Vagina (tissue), 2 donors: ENCODE results near the gene SMIM31. TPM values are rescaled to one million over a fixed set of nuclear protein-coding genes. Genes with fewer than 3 reads are reported as not detected.

Experiments used
- DNase-seq, 2 donors: peaks; one replicate each; pipeline ENCODE4 v3.0.0-alpha.2; 2017; ENCODE audit errors: extremely low spot score in 2 of 2
- H3K27ac ChIP-seq: fragments of 200-600 bp; sonication (generic); one replicate; pipeline ENCODE4 v1.5.1; 2019
- H3K27me3 ChIP-seq: fragments of 200-600 bp; sonication (generic); one replicate; pipeline ENCODE4 v1.5.1; 2019
- H3K36me3 ChIP-seq, 2 donors: fragments of 200-600 bp; sonication (generic); one replicate each; pipeline ENCODE4 v1.5.1; 2017 to 2019
- H3K4me1 ChIP-seq: fragments of 200-600 bp; sonication (generic); one replicate; pipeline ENCODE4 v1.5.1; 2019
- H3K4me3 ChIP-seq, 2 donors: fragments of 200-600 bp; sonication (generic); 1 replicate in 1 of 2; 2 replicates in 1 of 2; pipeline ENCODE4 v1.5.1; 2016 to 2019
- H3K9me3 ChIP-seq: fragments of 200-600 bp; sonication (generic); one replicate; pipeline ENCODE4 v1.5.1; 2019
- POLR2A ChIP-seq, 2 donors: fragments of 450-650 bp; IDR thresholded peaks; one replicate each; pipeline ENCODE4 v1.6.1; 2017; ENCODE audit warnings: antibody characterized with exemption in 2 of 2, mild to moderate bottlenecking in 2 of 2, moderate library complexity in 2 of 2
- POLR2AphosphoS5 ChIP-seq, 2 donors: sonication (generic); formaldehyde crosslinking; IDR thresholded peaks; one replicate each; pipeline ENCODE4 v1.9.0; 2017; ENCODE audit warnings: antibody characterized with exemption in 2 of 2, mild to moderate bottlenecking in 2 of 2, low read depth in 1 of 2; ENCODE audit not compliant: insufficient read depth in 1 of 2
- intact Hi-C: fragments of 100-400 bp; cut with DNase I; formaldehyde crosslinking; loops from one replicate; pipeline ENCODE4 v1.15.1; 2023
- total RNA-seq: library from RNA; depleted of rRNA; stranded (reverse); fragments of >200 nt; gene quantifications from one replicate; pipeline ENCODE4 v1.2.3, GENCODE V29; 2016
- TF ChIP-seq, protein P1 (sequence below), 3 experiments: fragments of 450-650 bp in 2 of 3; fragments of 200-600 bp in 1 of 3; sonication (generic) in 1 of 3; IDR thresholded peaks; one replicate each; pipeline ENCODE4 v1.5.1; 2017 to 2019; ENCODE audit warnings: antibody characterized with exemption in 3 of 3, mild to moderate bottlenecking in 2 of 3, moderate library complexity in 2 of 3

Gene SMIM31
- total RNA-seq, 1 donor from 2014 or later, result not detected

DNA sequence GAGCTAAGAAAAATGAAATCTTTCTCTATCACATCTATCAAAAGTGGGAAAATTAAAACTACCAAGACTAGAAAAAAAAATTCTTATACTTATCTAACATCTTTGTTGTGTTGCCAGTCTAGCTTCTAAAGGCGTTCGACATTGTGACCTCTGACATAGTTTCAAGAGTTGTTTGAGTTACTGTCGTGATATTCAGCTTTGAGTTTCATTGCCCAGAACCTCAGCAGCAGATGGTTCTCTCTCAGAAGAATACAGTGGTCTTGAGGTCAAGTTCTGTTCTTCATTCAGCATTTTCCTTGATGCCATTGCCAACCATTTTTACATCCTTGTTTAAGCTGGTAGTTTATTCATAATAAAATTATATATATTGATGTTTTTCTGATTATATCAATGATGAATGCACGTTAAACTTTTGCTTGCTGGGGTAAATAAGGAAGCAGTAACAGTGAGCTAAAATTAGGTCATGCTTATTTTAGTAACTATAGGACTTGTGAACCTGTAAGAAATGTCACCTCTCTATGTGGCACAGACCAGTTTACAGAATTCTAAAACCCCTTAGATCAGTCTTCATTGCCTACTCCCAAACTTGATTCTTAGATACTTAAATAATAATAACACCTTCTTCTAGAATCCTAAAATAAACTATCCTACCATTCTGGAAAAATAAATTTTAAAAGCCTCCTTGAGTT is 23.1 kb upstream of the SMIM31 start:
- intact Hi-C loops, result no loop called here
- no peak overlapping the region for H3K27ac ChIP-seq
- no peaks in the 10 kb centered on the region for H3K4me1 ChIP-seq
- no peaks in the 10 kb centered on the region for H3K27me3 ChIP-seq
- no peaks in the 10 kb centered on the region for H3K9me3 ChIP-seq
- no peak overlapping the region for H3K4me3 ChIP-seq
- DNase-seq, result no peak
- TF ChIP-seq POLR2AphosphoS5 (IDR thresholded peaks at IDR 0.05; ENCODE audit: insufficient read depth in 1 of 2, low read depth in 1 of 2), result no peak
- H3K36me3 ChIP-seq, result no peaks in the 10 kb centered on the region

DNA sequence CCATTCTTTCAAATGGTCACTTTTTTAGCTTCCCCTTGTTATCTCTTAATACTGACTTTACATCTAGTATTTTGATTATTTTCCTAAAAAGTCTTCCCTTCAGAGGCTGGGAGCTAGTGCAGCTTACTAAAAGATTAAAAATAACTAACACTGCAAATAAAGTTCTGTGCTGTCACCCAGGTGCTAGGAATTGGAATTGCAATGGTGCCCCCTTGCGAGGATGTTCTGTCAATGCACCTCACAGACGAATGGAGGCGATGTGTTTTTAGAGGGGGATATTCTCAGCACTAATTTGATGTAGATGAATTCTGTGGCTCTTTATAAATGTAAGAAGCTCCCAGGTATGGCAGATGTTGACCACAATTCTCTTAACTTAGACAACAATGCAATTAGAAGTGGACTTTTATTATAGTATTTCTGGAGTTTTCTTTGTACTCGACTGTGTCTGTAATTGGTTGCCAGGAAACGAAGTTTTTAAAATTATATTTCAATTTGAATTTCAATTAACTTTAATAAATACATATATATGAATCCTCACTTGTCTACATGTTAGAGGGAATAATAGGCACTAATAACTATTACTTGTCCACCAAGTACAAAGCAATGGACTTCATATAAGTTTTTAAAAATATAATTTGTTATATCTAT is 22.0 kb upstream of the SMIM31 start:
- Histone ChIP-seq H3K9me3 (no peaks in the 10 kb centered on the region), H3K4me1 (no peaks in the 10 kb centered on the region), H3K36me3 (no peaks in the 10 kb centered on the region), H3K27me3 (no peaks in the 10 kb centered on the region), H3K4me3 (no peak overlapping the region), H3K27ac (no peak overlapping the region)
- no peak for TF ChIP-seq POLR2A (IDR thresholded peaks at IDR 0.05)
- TF ChIP-seq, protein P1, sequence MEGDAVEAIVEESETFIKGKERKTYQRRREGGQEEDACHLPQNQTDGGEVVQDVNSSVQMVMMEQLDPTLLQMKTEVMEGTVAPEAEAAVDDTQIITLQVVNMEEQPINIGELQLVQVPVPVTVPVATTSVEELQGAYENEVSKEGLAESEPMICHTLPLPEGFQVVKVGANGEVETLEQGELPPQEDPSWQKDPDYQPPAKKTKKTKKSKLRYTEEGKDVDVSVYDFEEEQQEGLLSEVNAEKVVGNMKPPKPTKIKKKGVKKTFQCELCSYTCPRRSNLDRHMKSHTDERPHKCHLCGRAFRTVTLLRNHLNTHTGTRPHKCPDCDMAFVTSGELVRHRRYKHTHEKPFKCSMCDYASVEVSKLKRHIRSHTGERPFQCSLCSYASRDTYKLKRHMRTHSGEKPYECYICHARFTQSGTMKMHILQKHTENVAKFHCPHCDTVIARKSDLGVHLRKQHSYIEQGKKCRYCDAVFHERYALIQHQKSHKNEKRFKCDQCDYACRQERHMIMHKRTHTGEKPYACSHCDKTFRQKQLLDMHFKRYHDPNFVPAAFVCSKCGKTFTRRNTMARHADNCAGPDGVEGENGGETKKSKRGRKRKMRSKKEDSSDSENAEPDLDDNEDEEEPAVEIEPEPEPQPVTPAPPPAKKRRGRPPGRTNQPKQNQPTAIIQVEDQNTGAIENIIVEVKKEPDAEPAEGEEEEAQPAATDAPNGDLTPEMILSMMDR (IDR thresholded peaks at IDR 0.05), result peak in 2 of 3 experiments; percentile 39 to 41
- no peak for DNase-seq
- intact Hi-C loops, result no loop called here

GRCh38 chr4:164734484-164734883 is 19.4 kb upstream of the SMIM31 start:
- no peaks in the 10 kb centered on the region for H3K36me3 ChIP-seq
- no peaks in the 10 kb centered on the region for H3K4me1 ChIP-seq
- intact Hi-C loops, result no loop called here
- no peak overlapping the region for H3K27ac ChIP-seq
- no peaks in the 10 kb centered on the region for H3K27me3 ChIP-seq
- no peak overlapping the region for H3K4me3 ChIP-seq
- no peak for DNase-seq
- TF ChIP-seq POLR2A (IDR thresholded peaks at IDR 0.05) (no peak), POLR2AphosphoS5 (IDR thresholded peaks at IDR 0.05; ENCODE audit: insufficient read depth in 1 of 2, low read depth in 1 of 2) (no peak)
- TF ChIP-seq, protein P1 (IDR thresholded peaks at IDR 0.05), result no peak
- H3K9me3 ChIP-seq, result no peaks in the 10 kb centered on the region

- Histone ChIP-seq H3K4me3 (no peak overlapping the region), H3K36me3 (no peaks in the 10 kb centered on the region), H3K4me1 (no peaks in the 10 kb centered on the region), H3K27ac (no peak overlapping the region), H3K9me3 (no peaks in the 10 kb centered on the region), H3K27me3 (no peaks in the 10 kb centered on the region)
- TF ChIP-seq POLR2A (IDR thresholded peaks at IDR 0.05), result no peak
- TF ChIP-seq, protein P1 (IDR thresholded peaks at IDR 0.05), result peak in 2 of 3 experiments; percentile 11 to 27
- TF ChIP-seq POLR2AphosphoS5 (IDR thresholded peaks at IDR 0.05; ENCODE audit: insufficient read depth in 1 of 2, low read depth in 1 of 2), result no peak
- intact Hi-C loops, result no loop called here
- no peak for DNase-seq
Observed at GRCh38 chr4:164748375-164748774, 5.6 kb upstream of the SMIM31 start.

GRCh38 chr4:164755432-164755831 is 1.5 kb downstream of the SMIM31 start:
- Histone ChIP-seq H3K27me3 (no peaks in the 10 kb centered on the region), H3K4me3 (no peak overlapping the region), H3K27ac (no peak overlapping the region), H3K9me3 (no peaks in the 10 kb centered on the region), H3K4me1 (no peaks in the 10 kb centered on the region), H3K36me3 (no peaks in the 10 kb centered on the region)
- intact Hi-C loops, result no loop called here
- DNase-seq, result no peak
- TF ChIP-seq POLR2A (IDR thresholded peaks at IDR 0.05), result no peak
- no peak for TF ChIP-seq POLR2AphosphoS5 (IDR thresholded peaks at IDR 0.05; ENCODE audit: insufficient read depth in 1 of 2, low read depth in 1 of 2)
- TF ChIP-seq, protein P1 (IDR thresholded peaks at IDR 0.05), result no peak
